ENCODE measurements around the gene DTNBP1.

- TF ChIP-seq POLR2A (IDR thresholded peaks at IDR 0.05) (no peak), CTCF (IDR thresholded peaks at IDR 0.05) (no peak), EP300 (IDR thresholded peaks at IDR 0.05) (no peak), POLR2AphosphoS5 (IDR thresholded peaks at IDR 0.05) (no peak)
These were observed 12.0 kb upstream of the DTNBP1 start for GRCh38 chr6:15674690-15675386.
